ENCODE measurements around the gene LYRM4.

The LYRM4 gene

DNA sequence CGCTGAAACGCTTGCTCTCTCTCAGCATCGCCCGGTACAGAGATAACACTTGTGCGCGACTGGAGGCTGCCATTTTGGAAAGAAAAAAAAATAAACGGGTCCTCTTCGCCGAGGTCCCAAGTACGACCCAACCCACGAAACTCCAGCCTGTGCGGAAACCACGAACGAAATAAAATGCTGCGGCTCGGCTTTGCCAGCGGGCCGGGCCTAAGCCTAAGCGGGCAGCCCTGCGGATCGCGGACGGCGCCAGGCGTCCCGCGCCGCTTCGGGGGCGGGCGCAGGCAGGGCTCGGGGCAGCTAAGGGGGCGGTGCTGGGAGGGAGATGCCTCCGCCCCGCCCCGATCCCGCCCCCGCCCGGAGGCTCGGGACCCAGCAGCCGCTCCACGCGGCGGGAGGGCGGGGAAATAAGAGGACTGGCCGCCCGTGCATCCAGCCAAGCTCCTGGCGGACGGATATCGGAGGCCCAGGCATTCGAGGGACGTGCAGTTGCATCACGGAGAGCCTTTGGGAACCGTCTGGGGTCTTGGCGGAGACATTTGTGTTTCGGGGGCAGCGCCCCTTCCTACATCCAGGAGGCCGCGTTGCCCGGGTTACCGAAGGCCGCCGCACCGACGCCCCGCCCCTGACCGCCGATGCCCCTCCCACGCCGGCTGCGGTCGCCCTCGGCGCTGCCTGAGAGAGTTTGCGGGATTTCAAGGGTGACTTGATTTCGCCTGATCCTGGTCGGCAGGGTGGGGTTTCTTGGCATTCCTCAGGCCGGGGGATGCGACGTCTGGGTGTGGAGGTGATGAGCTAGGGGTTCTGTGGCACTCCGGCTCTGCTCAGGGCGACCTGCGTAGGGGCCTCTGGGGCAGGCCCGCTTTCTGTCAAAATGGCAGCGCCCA lies at the start of gene LYRM4, which contains the start of gene FARS2:
Gene LYRM4 (minus strand): TSS at position 290 of the 884 bp plus-strand sequence. CDS start 217 bp downstream, at position 73.
Gene FARS2 (plus strand): TSS at position 853 of the 884 bp plus-strand sequence.
- DNase-seq (ENCODE audit: low read depth), result peak; percentile 80

DNA sequence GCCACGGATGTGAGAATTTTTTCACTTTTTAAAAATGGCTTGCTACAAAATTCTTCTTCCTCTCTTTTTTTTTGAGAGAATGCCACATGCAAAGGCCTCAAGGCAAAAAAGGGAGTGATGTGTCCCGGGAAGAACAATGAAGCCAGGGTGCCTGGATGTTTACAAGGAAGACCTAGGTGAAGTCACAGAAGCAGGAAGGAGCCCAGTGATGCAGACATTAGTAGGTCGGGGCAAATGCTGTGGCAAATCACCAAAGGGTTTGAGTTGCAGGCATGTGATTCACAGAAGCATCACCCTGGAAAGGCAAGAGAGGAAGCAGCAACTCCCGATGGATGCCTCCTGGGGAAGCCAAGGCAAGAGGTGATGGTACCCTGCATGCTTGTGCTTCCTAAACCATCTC lies 47.3 kb upstream of the LYRM4 start:
- DNase-seq (ENCODE audit: low read depth), result no peak

DNA sequence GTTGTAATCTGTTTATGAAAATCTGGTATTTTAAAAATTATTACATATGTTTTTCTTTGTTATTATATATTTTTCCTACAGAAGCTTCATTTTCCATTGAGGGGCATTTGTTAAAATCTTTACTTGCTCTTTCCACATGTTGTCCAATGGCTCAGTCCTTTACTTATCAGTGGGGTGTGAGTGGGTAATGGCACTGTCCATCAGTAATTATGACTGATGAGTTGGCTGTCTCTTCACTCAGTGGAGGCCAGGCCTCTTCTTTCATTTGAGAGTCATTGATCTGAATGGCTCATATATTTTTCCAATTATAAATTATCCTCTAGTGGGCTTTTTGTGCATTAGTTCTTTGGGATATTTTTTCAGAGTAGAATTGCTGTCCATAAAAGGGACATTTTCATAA lies 46.3 kb upstream of the LYRM4 start:
- no peak for DNase-seq (ENCODE audit: low read depth)

- no peak for DNase-seq (ENCODE audit: low read depth)
These were observed 45.3 kb upstream of the LYRM4 start for GRCh38 chr6:5305968-5306626.

- DNase-seq (ENCODE audit: low read depth), result no peak
These were observed 42.9 kb upstream of the LYRM4 start for GRCh38 chr6:5303682-5304081.

GRCh38 chr6:5302995-5303622 lies 42.4 kb upstream of the LYRM4 start:
- DNase-seq (ENCODE audit: low read depth), result peak; percentile 41

- DNase-seq (ENCODE audit: low read depth), result no peak
These were observed 41.6 kb upstream of the LYRM4 start for GRCh38 chr6:5302220-5302946.

DNA sequence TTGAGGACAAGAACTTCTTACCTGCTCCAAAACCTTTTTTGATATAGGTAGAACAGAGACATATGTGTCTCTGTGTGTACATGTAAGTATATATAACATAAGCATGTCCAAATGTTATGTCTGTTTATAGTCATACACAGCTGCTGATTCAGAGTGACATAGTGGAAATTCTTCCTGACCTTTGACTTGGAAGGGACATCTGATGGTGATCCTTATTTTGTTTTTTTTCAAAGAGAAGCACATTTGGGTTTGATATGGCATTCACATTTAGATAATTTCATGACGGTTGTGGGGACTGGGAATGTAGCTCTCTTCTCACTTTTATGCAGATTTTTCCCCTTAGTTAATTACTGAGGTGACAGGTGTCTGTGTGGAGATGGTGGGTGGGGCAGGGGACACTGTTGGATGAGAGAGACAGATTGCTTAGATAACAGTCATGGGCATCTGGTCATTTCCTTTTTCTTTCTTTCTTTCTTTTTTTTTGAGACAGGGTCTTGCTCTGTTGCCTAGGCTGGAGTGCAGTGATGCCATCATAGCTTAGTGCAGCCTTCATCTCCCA lies 39.5 kb upstream of the LYRM4 start:
- DNase-seq (ENCODE audit: low read depth), result no peak

- no peak for DNase-seq (ENCODE audit: low read depth)
These were observed 34.9 kb upstream of the LYRM4 start for GRCh38 chr6:5295623-5296022.

DNA sequence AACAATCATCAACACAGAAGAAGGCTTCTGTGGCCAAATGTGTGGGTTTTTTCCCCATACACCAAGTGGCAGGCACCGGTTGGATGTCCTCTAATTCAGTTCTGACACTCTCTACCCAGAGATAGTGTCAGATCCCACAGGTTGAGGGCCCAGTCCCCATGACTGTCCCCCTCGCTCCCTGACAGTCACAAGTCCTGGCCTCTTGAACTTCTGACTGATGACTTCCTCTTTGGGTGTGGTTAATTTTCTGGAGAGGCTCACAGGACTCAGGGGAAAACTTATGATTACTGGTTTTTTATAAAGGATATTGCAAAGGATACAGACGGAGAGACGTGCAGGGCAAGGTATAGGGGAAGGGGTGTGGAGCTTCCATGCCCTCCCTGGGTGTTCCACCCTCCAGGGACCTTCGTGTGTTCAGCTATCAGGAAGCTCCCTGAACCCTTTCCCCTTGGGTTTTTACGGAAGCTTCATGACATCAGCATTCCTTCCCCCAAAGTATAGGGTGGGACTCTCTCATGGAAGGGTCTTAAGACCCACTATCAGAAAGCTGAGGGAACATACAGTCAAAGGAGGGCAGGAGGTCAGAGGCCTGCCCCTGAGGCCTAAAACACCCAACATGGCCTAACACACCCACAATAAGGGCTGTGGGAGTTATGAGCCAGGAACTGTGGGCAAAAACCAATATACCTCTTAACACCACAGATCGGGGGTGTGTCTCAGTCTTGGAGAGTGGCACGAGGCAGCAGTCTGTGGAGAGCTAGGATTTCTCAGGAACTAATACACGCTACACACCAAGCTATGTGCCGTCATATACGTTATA lies 33.9 kb upstream of the LYRM4 start:
- no peak for DNase-seq (ENCODE audit: low read depth)

DNA sequence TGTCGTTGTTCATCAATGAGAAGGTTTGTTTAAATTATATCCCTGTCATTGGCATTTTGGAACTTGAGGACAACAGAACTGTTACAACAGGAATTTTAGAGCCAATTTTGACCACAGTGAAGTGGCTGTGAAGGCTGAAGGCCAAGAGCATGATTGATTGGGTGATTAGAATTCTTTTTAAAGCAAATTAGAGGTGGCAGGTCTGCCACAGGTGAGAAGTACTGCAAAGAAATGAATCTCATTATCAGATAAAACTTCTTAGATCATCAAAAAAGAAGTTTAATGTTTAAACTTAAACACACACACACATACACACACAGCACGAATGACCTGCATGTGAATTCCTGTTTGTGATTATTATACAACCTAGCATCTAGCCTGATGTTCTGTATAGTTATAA lies 32.9 kb upstream of the LYRM4 start:
- no peak for DNase-seq (ENCODE audit: low read depth)

DNA sequence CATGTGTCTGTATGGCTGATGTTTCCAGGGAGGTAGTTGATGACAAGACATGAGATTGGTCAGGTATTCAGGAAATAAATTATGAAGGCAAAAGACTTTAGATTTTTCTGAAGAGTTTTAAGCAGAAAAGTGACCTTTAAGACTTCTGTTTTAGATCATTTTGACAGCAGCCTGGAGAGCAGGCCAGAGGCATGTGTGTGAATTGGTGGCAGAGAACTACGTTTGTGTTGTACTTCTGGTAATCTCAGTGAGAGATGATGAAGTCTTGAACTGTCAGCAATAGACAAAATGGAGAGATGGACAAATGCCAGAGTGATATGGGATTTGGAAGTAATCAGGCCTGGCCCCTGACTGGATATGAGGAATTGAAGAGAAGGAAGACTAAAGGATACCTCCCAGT lies 31.4 kb upstream of the LYRM4 start:
- DNase-seq (ENCODE audit: low read depth), result no peak

DNA sequence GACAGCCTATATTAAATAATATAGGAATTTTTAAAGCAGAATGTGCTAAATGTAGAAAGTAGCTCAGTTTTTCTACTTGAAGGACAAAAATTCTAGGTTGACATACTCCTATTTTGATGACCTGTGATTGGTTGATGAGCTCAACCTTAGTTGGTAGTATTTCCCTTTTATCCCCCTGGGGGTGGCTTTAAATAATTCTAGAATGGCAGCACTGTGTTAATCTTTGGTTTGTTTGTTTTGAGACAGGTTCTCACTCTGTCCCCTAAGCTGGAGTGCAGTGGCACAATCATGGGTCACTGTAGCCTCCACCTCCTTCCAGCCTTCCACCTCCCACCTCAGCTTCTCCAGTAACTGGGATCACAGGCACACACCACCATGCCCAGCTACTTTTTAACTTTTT lies 29.8 kb upstream of the LYRM4 start:
- no peak for DNase-seq (ENCODE audit: low read depth)

- no peak for DNase-seq (ENCODE audit: low read depth)
These were observed 29.3 kb upstream of the LYRM4 start for GRCh38 chr6:5290097-5290496.

- no peak for DNase-seq (ENCODE audit: low read depth)
These were observed 27.2 kb upstream of the LYRM4 start for GRCh38 chr6:5287966-5288297.

GRCh38 chr6:5287205-5287965 lies 26.6 kb upstream of the LYRM4 start:
- DNase-seq (ENCODE audit: low read depth), result no peak

- DNase-seq (ENCODE audit: low read depth), result no peak
These were observed 26.0 kb upstream of the LYRM4 start for GRCh38 chr6:5286780-5287179.

GRCh38 chr6:5285526-5285925 lies 24.8 kb upstream of the LYRM4 start:
- no peak for DNase-seq (ENCODE audit: low read depth)

DNA sequence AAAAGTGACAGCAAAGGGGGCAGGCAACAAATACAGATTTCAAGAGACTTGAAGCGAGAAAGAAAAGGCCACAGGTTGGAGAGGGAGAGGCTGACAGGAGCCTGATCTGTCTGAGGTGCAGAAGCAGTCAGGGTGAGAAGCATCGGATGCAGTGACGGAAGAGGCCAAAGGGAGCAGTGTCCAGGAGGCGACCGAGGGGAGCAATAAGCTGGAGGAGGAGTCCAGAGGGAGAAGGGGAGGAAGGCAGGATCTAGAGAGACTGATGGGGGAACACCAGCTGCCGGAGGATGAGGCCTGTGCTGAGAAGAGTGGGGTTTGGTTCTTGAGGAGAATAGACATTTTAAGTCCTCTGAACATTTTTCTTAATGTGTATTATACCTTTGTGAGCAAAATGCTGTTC lies 24.3 kb upstream of the LYRM4 start:
- no peak for DNase-seq (ENCODE audit: low read depth)

- no peak for DNase-seq (ENCODE audit: low read depth)
These were observed 21.5 kb upstream of the LYRM4 start for GRCh38 chr6:5282191-5282623.
